GM18868 (cell line): ENCODE results near the gene RELB.
"Not testable (repeated sequence)": the region's sequence is repeated elsewhere in the genome, so short reads cannot be mapped to it uniquely, and the experiment has no call there.

Experiments used
- ATAC-seq: cut with Tn5 transposase; IDR thresholded peaks from one replicate; pipeline ENCODE4 v1.9.1; 2021; ENCODE audit warnings: mild to moderate bottlenecking, moderate library complexity; ENCODE audit not compliant: unreplicated experiment

RELB gene

DNA sequence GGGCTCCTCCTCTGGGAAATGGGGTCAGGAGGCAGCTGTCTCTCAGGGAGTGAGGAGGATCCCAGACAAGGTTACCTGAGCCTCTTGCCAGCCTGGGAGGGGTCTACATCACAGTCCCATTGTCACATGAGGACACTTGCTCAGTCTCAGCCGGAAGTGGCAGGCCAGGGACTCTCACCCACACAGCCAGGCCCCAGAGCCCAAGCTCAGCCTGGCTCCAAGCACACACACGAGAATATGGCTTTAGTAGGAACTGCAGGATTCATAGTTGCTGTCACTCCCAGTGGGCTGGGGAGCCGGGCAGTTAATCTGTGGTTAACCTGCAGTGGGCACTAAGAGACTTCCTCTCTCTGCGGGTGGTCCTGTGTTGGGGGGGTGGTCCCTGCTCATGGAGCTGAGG lies 15.8 kb upstream of the RELB start:
- no peak for ATAC-seq

- no peak for ATAC-seq
Measured at GRCh38 chr19:44986389-44986788, 14.9 kb upstream of the RELB start.

DNA sequence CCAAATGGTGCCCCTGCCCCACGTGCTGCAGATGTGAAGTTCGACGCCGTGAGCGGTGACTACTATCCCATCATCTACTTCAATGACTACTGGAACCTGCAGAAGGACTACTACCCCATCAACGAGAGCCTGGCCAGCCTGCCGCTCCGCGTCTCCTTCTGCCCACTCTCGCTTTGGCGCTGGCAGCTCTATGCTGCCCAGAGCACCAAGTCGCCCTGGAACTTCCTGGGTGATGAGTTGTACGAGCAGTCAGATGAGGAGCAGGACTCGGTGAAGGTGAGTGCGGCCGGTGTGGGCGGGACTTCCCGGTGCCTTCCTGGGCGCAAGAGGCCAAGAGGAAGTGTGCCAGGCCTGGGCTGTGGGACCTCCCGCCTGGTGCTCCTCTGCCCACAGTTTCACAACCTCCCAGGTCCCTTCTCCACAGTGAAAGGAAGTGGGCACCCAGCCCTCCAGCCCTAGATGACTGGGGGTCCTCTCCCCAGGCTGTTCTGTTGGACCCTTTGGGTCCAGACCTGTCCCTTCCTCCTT lies 14.1 kb upstream of the RELB start:
- no peak for ATAC-seq

DNA sequence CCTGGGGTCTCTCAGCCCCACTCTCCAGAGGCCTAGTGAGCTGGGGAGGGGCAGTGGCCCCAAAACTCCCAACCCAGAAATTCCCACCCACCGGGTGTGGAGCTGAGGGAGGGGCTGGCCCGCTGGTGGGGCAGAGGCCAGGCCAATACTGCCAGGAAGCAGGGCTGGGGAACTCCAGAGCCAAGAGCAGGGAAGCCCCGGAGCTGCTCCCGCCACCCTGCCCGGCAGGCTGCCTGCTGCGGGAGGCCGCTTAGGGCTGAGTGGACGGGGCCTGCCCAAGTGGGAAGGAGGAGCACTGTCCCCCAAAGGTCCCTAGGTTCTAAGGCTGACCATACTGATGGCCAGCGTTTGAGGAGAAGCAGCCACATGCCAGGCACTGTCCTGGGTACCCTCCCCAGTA lies 13.0 kb upstream of the RELB start:
- no peak for ATAC-seq

DNA sequence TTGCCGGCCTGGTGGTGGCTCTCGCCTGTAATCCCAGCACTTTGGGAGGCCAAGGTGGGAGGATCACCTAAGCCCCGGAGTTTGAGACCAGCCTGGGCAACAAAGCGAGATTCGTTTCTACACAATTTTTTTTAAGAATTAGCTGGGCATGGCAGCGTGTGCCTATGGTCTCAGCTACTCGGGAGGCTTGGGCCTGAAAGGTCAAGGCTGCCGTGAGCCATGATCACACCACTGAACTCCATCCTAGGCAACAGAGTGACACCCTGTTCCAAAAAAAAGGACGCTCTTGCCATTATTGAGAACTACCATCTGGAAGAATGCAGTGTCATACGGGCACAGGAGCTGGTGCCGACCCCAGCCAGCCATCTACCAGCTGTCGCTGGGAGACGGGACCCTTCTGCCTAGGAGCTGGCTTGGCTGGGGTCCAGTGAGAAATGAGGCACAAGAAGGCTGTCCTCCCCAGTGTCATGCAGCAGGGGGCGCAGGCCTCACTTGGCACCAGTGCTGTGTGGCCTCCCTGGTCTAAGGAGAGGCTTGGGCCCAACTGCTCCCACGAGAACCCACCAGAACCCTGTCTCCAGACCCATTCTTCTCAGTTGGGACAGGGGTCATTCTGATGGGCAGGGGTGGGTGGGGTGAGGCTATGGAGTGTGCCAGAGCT lies 12.2 kb upstream of the RELB start:
- no peak for ATAC-seq

DNA sequence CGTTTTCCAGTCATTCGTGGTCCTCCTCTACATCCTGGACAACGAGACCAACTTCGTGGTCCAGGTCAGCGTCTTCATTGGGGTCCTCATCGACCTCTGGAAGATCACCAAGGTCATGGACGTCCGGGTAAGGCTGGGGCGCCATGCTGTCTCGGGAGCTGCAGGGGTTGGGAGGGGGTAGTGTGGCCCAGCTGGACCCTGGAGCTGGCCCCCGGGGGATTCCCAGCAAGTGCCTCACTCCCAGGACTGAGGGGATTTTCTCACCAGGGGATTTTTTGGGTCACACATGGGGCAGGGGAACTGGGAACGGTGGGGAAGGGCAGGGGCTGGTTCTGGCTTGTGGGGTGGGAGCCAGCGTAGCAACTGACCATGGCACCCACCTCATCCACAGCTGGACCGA lies 10.8 kb upstream of the RELB start:
- ATAC-seq = no peak

DNA sequence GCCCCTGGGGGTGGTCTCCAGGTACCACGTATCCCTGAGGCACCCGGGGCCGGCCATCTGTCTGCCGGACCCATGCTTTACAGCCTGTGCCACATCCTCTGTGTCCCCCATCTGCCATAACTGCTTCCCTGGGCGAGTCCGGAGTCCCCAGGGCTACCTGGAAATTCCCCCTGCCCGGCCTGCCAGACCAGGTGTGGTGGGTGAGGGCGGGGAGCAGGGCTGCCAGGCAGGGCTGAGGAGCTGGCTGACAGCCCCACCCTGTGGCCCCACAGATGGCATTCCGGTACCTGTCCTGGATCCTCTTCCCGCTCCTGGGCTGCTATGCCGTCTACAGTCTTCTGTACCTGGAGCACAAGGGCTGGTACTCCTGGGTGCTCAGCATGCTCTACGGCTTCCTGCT lies 10.3 kb upstream of the RELB start:
- no peak for ATAC-seq

- ATAC-seq = no peak
Measured at GRCh38 chr19:44992336-44993163, 8.7 kb upstream of the RELB start.

GRCh38 chr19:44993526-44993925 lies 7.7 kb upstream of the RELB start:
- no peak for ATAC-seq

- no peak for ATAC-seq
Measured at GRCh38 chr19:44993926-44994537, 7.2 kb upstream of the RELB start.

DNA sequence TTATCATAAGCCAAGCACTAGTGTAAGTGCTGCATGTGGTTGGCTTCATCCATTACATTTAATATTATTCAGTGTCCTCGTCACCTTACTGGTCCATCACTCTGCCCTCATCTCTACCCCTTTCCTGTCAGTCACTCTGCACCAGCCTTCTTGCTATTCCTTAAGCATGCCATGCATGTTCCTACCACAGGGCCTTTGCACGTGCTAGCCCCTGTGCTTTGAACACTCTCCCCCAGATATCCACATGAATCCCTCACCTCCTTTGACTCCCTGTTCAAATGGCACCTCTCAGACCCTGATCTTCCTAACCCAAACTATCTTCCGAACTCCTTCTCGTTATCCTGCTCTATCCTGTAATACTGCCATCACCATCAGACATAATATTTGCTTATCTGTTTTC lies 3.2 kb upstream of the RELB start:
- ATAC-seq = no peak

DNA sequence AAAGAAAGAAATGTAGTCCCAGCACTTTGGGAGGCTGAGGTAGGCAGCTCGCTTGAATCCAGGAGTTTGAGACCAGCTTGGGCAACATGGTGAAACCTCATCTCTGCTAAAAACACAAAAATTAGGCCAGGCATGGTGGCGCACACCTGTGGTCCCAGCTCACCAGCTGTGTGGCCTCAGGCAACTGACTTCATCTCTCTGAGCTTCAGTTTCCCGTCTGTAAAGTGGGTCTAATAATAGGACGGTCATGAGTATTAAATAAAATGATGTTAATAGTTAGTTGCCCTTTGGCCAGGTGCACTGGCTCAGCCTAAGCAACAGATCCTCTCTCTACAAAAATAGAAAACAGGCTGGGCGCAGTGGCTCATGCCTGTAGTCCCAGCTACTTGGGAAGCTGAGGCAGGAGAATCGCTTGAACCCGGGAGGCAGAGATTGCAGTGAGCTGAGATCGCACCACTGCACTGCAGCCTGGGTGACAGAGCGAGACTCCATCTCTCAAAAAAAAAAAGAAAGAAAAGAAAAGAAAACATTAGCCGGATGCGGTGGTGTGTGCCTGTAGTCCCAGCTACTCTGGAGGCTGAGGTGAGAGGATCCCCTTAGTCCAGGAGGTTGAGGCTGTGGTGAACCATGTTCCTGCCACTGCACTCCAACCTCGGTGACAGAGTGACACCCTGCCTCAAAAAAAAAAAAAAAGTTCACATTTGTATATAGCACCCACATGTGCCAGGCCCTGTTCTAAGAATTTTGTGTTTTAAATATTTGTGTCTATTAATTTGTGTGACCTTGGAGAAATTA lies 1.9 kb upstream of the RELB start:
- not testable (repeated sequence) for ATAC-seq

GRCh38 chr19:45000665-45001064 lies 599 bp upstream of the RELB start:
- not testable (repeated sequence) for ATAC-seq

- ATAC-seq = no peak
Measured at GRCh38 chr19:45003485-45003884, 2.2 kb downstream of the RELB start.

DNA sequence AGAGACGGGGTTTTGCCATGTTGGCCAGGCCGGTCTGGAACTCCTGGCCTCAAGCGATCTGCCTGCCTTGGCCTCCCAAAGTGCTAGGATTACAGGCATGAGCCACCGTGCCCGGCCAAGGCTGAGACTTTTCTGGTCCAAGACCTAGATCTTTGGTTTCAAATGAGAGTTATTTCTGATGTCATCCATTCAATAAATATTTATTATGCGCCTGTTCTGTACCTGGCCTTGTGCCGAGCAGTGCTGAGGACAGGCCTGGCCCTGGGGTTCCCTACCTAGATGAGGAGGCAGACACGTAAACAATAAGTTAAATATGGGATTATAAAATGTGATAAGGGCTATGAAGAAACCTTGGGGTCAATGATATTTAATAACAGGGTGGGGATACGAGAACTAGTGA lies 4.5 kb downstream of the RELB start:
- no peak for ATAC-seq

DNA sequence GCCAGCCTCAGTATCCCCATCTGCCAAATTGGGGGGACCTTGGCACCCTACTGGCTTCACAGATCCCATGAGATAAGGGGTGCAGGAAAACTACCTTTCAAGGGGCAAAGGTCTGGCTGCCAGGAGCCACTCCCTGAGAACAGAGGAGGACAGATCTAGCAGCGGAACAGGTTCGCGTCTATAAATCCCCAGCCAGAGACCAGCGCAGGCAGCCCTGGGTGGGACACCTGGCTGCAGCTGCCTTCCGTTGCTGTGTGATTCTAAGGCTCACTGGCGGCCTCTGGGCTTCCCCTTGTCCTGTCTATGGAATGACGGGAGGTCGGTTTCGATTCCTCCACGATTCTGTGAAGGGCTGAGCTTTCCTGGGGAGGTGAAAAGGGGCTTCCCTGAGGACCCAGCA lies 7.3 kb downstream of the RELB start:
- ATAC-seq = no peak

DNA sequence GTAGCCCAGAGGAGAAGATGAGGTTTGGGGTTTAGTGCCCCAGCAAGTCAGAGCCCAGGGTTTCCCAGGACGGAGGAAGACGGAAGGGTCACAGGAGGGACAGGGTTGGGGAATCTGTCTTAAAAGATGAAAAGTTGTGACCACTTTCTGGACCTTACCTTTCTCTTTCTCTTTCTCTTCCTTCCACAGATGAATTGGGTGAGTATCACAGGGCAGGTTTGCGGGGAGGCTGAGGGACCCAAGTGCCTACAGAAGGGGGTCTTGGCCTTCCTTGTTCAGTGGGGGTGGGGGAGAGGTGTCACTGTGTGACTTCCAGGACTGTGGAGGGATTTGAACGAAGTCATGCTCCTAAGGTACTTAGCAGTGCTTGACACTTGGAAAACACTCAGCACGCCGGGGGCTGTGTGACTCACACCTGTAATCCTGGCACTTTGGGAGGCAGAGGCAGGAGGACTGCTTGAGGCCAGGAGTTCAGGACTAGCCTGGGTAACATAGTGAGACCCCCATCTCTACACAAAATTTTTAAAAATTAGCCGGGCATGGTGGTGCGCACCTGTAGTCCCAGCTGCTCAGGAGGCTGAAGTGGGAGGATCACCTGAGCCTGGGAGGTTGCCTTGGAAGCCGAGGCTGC lies 8.5 kb downstream of the RELB start:
- no peak for ATAC-seq

DNA sequence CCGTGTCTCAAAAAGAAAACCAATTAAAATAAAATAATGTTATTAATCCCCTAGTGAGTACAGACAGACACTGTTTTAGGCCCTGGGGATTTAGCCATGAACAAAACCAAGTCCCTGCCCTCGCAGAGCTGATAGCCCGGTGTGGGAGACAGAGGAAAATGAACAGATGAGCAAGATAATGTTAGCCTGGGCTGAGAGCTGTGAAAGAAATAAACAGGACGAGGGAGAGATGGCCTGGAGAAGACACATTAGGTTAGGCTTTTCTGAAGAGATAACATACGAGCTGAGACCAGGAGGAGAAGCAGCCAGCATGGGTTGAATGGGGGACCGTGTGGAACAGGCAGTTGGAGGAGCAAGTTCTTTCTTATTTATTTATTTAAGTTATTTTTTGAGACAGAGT lies 9.0 kb downstream of the RELB start:
- no peak for ATAC-seq

- ATAC-seq = no peak
Measured at GRCh38 chr19:45011959-45012358, 10.7 kb downstream of the RELB start.
